Measurements from ENCODE around the gene RGS7.
A peak's percentile ranks its signal among the peaks of the same experiment; 100 is the strongest.
"Not testable (repeated sequence)": the region's sequence is repeated elsewhere in the genome, so short reads cannot be mapped to it uniquely, and the experiment has no call there.

Gene RGS7

GRCh38 chr1:240820816-240821215, 536.2 kb downstream of the RGS7 start:
- DNase-seq, result no peak

GRCh38 chr1:240816472-240816871, 540.5 kb downstream of the RGS7 start:
- no peak for DNase-seq

- no peak for DNase-seq
These were observed 543.3 kb downstream of the RGS7 start for GRCh38 chr1:240813720-240814119.

GRCh38 chr1:240811256-240811655, 545.7 kb downstream of the RGS7 start:
- DNase-seq, result no peak

- no peak for DNase-seq
These were observed 548.6 kb downstream of the RGS7 start for GRCh38 chr1:240808381-240808780.

GRCh38 chr1:240806200-240806745, 550.7 kb downstream of the RGS7 start:
- no peak for DNase-seq

- DNase-seq, result peak in 1 of 2 experiments; percentile 6
These were observed 552.5 kb downstream of the RGS7 start for GRCh38 chr1:240804475-240804874.

GRCh38 chr1:240803151-240803550, 553.9 kb downstream of the RGS7 start:
- DNase-seq, result peak in 1 of 2 experiments; percentile 33

- DNase-seq, result no peak
These were observed 554.7 kb downstream of the RGS7 start for GRCh38 chr1:240802271-240802670.

- DNase-seq, result no peak
These were observed 555.6 kb downstream of the RGS7 start for GRCh38 chr1:240801442-240801841.

GRCh38 chr1:240800291-240800690, 556.7 kb downstream of the RGS7 start:
- no peak for DNase-seq

- peak in 1 of 2 experiments; percentile 33 for DNase-seq
These were observed 560.0 kb downstream of the RGS7 start for GRCh38 chr1:240797050-240797449.

- no peak for DNase-seq
These were observed 562.8 kb downstream of the RGS7 start for GRCh38 chr1:240794046-240794843.

- DNase-seq, result no peak
These were observed 564.0 kb downstream of the RGS7 start for GRCh38 chr1:240792915-240793529.

- DNase-seq, result no peak
These were observed 566.1 kb downstream of the RGS7 start for GRCh38 chr1:240790856-240791255.

- no peak for DNase-seq
These were observed 570.1 kb downstream of the RGS7 start for GRCh38 chr1:240786880-240787279.

- DNase-seq, result no peak
These were observed 572.2 kb downstream of the RGS7 start for GRCh38 chr1:240784776-240785175.

- DNase-seq, result not testable (repeated sequence)
These were observed 573.3 kb downstream of the RGS7 start for GRCh38 chr1:240783728-240784137.

- no peak for DNase-seq
These were observed 580.8 kb downstream of the RGS7 start for GRCh38 chr1:240776237-240776636.

GRCh38 chr1:240772131-240772530, 584.9 kb downstream of the RGS7 start:
- no peak for DNase-seq

GRCh38 chr1:240771450-240771849, 585.6 kb downstream of the RGS7 start:
- no peak for DNase-seq

- DNase-seq, result no peak
These were observed 588.0 kb downstream of the RGS7 start for GRCh38 chr1:240768979-240769378.

GRCh38 chr1:240766831-240767230, 590.2 kb downstream of the RGS7 start:
- peak in 1 of 2 experiments; percentile 6 for DNase-seq

- DNase-seq, result peak; percentile 7 to 64
These were observed 591.2 kb downstream of the RGS7 start for GRCh38 chr1:240765732-240766363.

Data from SW 1271 (cell line).